H1 (cell line): ENCODE measurements around the gene ANKEF1. TPM values are rescaled to one million over a fixed set of nuclear protein-coding genes. Genes with fewer than 3 reads are reported as not detected.

Experiments
- CTCF ChIA-PET: fragments of 300-600 bp; sonication (Branson Sonifier 250); formaldehyde crosslinking; loops from one replicate; lab custom pipeline; 2021; ENCODE audit not compliant: partially characterized antibody; lab: Charles Lee
- POLR2A ChIA-PET: fragments of 300-600 bp; sonication (Branson Sonifier 250); formaldehyde crosslinking; loops from one replicate; lab custom pipeline; 2021; ENCODE audit warnings: inconsistent platforms; ENCODE audit not compliant: partially characterized antibody; lab: Charles Lee
- DNase-seq, 2 experiments: peaks; one replicate each; pipeline versions ENCODE4 v3.0.0 to v3.0.0-alpha.2; 2010 to 2022; ENCODE audit warnings: low spot score in 2 of 2, low read depth in 1 of 2, mixed read lengths in 1 of 2
- FAIRE-seq: peaks from 2 replicates; lab custom pipeline; 2011; peaks lifted over from hg19 to GRCh38; lab: Jason Lieb, UNC
- H2AFZ ChIP-seq: 2 replicates; pipeline ENCODE4 v1.8.1; 2012; ENCODE audit warnings: low read length, inconsistent platforms
- H2AK5ac ChIP-seq: 2 replicates; pipeline ENCODE4 v1.6.1; 2013; ENCODE audit warnings: low read depth, low read length
- H2BK120ac ChIP-seq: replicated peaks from 2 replicates; pipeline ENCODE3; 2013; ENCODE audit warnings: low read depth, low read length, inconsistent platforms
- H2BK12ac ChIP-seq: 2 replicates; pipeline ENCODE4 v1.6.1; 2013; ENCODE audit warnings: low read depth, low read length
- H2BK15ac ChIP-seq: 2 replicates; pipeline ENCODE4 v1.6.1; 2013; ENCODE audit warnings: low read length
- H2BK20ac ChIP-seq: 2 replicates; pipeline ENCODE4 v1.6.1; 2013; ENCODE audit warnings: low read length
- H2BK5ac ChIP-seq: 2 replicates; pipeline ENCODE4 v1.6.1; 2013; ENCODE audit warnings: low read depth, low read length
- H3K14ac ChIP-seq: 2 replicates; pipeline ENCODE4 v1.6.1; 2013; ENCODE audit warnings: inconsistent platforms; ENCODE audit not compliant: insufficient read length
- H3K18ac ChIP-seq: 2 replicates; pipeline ENCODE4 v1.6.1; 2013; ENCODE audit warnings: low read length; ENCODE audit errors: extremely low read depth
- H3K23ac ChIP-seq: 2 replicates; pipeline ENCODE4 v1.6.1; 2013; ENCODE audit warnings: inconsistent platforms; ENCODE audit not compliant: insufficient read length
- H3K23me2 ChIP-seq: 2 replicates; pipeline ENCODE4 v1.6.1; 2013; ENCODE audit warnings: low read depth, low read length
- H3K27ac ChIP-seq: 2 replicates; pipeline ENCODE4 v1.6.1; 2011; ENCODE audit warnings: low read depth, low read length, inconsistent platforms
- H3K27me3 ChIP-seq, 4 experiments: replicated peaks in 1 of 4; 1 replicate in 1 of 4; 2 replicates in 3 of 4; pipeline versions ENCODE4 v1.6.1 to v1.8.1; 2011 to 2013; ENCODE audit warnings: low read length in 3 of 4, mild to moderate bottlenecking in 3 of 4, inconsistent platforms in 2 of 4, mixed read lengths in 2 of 4, moderate library complexity in 1 of 4; ENCODE audit not compliant: control insufficient read depth in 3 of 4, insufficient read depth in 3 of 4; ENCODE audit errors: extremely low read depth in 1 of 4
- H3K36me3 ChIP-seq, 4 experiments: 2 replicates each; pipeline versions ENCODE4 v1.6.1 to v1.8.1; 2011 to 2013; ENCODE audit warnings: mild to moderate bottlenecking in 4 of 4, low read length in 3 of 4, moderate library complexity in 2 of 4, control low read depth in 1 of 4, inconsistent platforms in 1 of 4; ENCODE audit not compliant: insufficient read depth in 4 of 4, control insufficient read depth in 2 of 4
- H3K4ac ChIP-seq: replicated peaks from 2 replicates; pipeline ENCODE3; 2013; ENCODE audit warnings: low read length, low read depth, mixed read lengths, inconsistent platforms; ENCODE audit not compliant: insufficient read length
- H3K4me1 ChIP-seq, 4 experiments: replicated peaks in 1 of 4; 1 replicate in 1 of 4; 2 replicates in 3 of 4; pipeline versions ENCODE4 v1.6.1 to v1.8.1; 2011 to 2013; ENCODE audit warnings: low read length in 3 of 4, inconsistent platforms in 2 of 4, mixed read lengths in 1 of 4; ENCODE audit not compliant: insufficient read depth in 4 of 4, control insufficient read depth in 3 of 4
- H3K4me2 ChIP-seq, 2 experiments: 2 replicates each; pipeline versions ENCODE4 v1.6.1 to v1.8.1; 2011 to 2013; ENCODE audit warnings: low read depth in 2 of 2, low read length in 2 of 2, control low read depth in 1 of 2, inconsistent platforms in 1 of 2, mild to moderate bottlenecking in 1 of 2; ENCODE audit not compliant: insufficient read depth in 1 of 2
- H3K4me3 ChIP-seq, 4 experiments: fragments of 200-600, 300-600 bp in 1 of 4; sonication (generic), shearing (Covaris generic), sonication (Bioruptor Twin) in 1 of 4; 2 replicates each; pipeline versions ENCODE4 v1.5.1 to v1.8.1; 2011 to 2016; ENCODE audit warnings: low read length in 4 of 4, low read depth in 3 of 4, control low read depth in 2 of 4, inconsistent platforms in 2 of 4, mild to moderate bottlenecking in 2 of 4, mixed read lengths in 1 of 4, moderate library complexity in 1 of 4; ENCODE audit not compliant: insufficient read depth in 2 of 4; ENCODE audit errors: extremely low read depth in 1 of 4
- H3K56ac ChIP-seq: replicated peaks from 2 replicates; pipeline ENCODE3; 2013; ENCODE audit warnings: low read depth, mild to moderate bottlenecking, mixed read lengths, low read length, inconsistent platforms; ENCODE audit not compliant: insufficient read length
- H3K79me1 ChIP-seq: 2 replicates; pipeline ENCODE4 v1.6.1; 2013; ENCODE audit warnings: low read depth, low read length, control low read depth
- H3K79me2 ChIP-seq, 2 experiments: 2 replicates each; pipeline versions ENCODE4 v1.6.1 to v1.8.1; 2012 to 2013; ENCODE audit warnings: low read length in 2 of 2, mild to moderate bottlenecking in 2 of 2, inconsistent platforms in 1 of 2; ENCODE audit not compliant: insufficient read depth in 2 of 2, control insufficient read depth in 1 of 2
- H3K9ac ChIP-seq, 4 experiments: replicated peaks in 1 of 4; 1 replicate in 1 of 4; 2 replicates in 3 of 4; pipeline versions ENCODE4 v1.6.1 to v1.8.1; 2011 to 2013; ENCODE audit warnings: low read depth in 3 of 4, low read length in 3 of 4, control low read depth in 2 of 4, mild to moderate bottlenecking in 2 of 4, moderate library complexity in 2 of 4, inconsistent platforms in 1 of 4; ENCODE audit errors: extremely low read depth in 1 of 4
- H3K9me3 ChIP-seq, 2 experiments: 2 replicates each; pipeline versions ENCODE4 v1.6.1 to v1.8.1; 2012 to 2013; ENCODE audit warnings: mild to moderate bottlenecking in 2 of 2, moderate library complexity in 2 of 2, control low read depth in 1 of 2, inconsistent platforms in 1 of 2, low read depth in 1 of 2, low read length in 1 of 2, mixed read lengths in 1 of 2; ENCODE audit not compliant: insufficient read depth in 2 of 2
- H4K20me1 ChIP-seq, 2 experiments: replicated peaks in 1 of 2; 2 replicates each; pipeline versions ENCODE3 to v1.8.1; 2011 to 2013; ENCODE audit warnings: inconsistent platforms in 2 of 2, low read length in 2 of 2, mild to moderate bottlenecking in 1 of 2; ENCODE audit not compliant: insufficient read depth in 2 of 2, control insufficient read depth in 1 of 2
- H4K5ac ChIP-seq: 2 replicates; pipeline ENCODE4 v1.6.1; 2013; ENCODE audit warnings: low read length, low read depth, mixed read lengths, inconsistent platforms; ENCODE audit not compliant: insufficient read length
- H4K8ac ChIP-seq: 2 replicates; pipeline ENCODE4 v1.8.0; 2013; ENCODE audit warnings: mild to moderate bottlenecking, moderate library complexity, low read length, inconsistent platforms; ENCODE audit not compliant: insufficient read depth; ENCODE audit errors: extremely low read depth
- H4K91ac ChIP-seq: replicated peaks from 2 replicates; pipeline ENCODE3; 2013; ENCODE audit warnings: low read length, mixed read lengths, inconsistent platforms; ENCODE audit not compliant: insufficient read length
- BACH1 ChIP-seq: IDR thresholded peaks from 2 replicates; pipeline ENCODE4 v1.6.1; 2012; ENCODE audit warnings: low read length, improper control_type of control experiment
- GTF2F1 ChIP-seq: IDR thresholded peaks from 2 replicates; pipeline ENCODE4 v1.6.1; 2012; ENCODE audit warnings: low read depth, low read length, improper control_type of control experiment, borderline replicate concordance
- SIRT6 ChIP-seq: IDR thresholded peaks from one replicate; pipeline ENCODE4 v1.7.1; 2012; ENCODE audit warnings: low read length, inconsistent platforms
- WGBS, 2 experiments: shearing (Covaris generic) in 1 of 2; methylation state at CpG; one replicate each; pipeline versions ENCODE4 v1.1.6 to v1.1.7; 2013 to 2015; ENCODE audit warnings: low lambda C conversion rate in 2 of 2, mixed read lengths in 2 of 2, inconsistent platforms in 1 of 2, low coverage in 1 of 2, missing lambda C conversion rate in 1 of 2; ENCODE audit not compliant: insufficient replicate concordance in 2 of 2, insufficient coverage in 1 of 2, insufficient read length in 1 of 2; ENCODE audit errors: extremely low coverage in 1 of 2, missing lambda C conversion rate in 1 of 2; 5-methylcytosine and 5-hydroxymethylcytosine counted together
- polyA plus RNA-seq, 7 experiments: library from polyadenylated mRNA; depleted of rRNA in 3 of 7; stranded (reverse) in 5 of 7; unstranded in 2 of 7; fragments of >200 nt in 5 of 7; fragments of 200-250 nt in 2 of 7; gene quantifications; 1 replicate in 5 of 7; 2 replicates in 1 of 7; 4 replicates in 1 of 7; pipeline versions ENCODE4 v1.2.1 to v1.2.3, GENCODE V29; 2011 to 2013; ENCODE audit warnings: missing spikeins in 2 of 7, mixed read lengths in 2 of 7
- total RNA-seq: library from RNA; stranded (reverse); fragmentation: NEBNext Ultra II Directional; extraction: Animal tissue kit (Norgen Biotek cat#: 25700); gene quantifications from 2 replicates; pipeline ENCODE4 v1.2.1, GENCODE V29; 2021

The ANKEF1 gene
- total and polyA plus RNA-seq, 2 of the 8 experiments (the other 6 are each of a cell fraction or from before 2014, with no cell fraction given), result 2.8 to 10.0 TPM

DNA sequence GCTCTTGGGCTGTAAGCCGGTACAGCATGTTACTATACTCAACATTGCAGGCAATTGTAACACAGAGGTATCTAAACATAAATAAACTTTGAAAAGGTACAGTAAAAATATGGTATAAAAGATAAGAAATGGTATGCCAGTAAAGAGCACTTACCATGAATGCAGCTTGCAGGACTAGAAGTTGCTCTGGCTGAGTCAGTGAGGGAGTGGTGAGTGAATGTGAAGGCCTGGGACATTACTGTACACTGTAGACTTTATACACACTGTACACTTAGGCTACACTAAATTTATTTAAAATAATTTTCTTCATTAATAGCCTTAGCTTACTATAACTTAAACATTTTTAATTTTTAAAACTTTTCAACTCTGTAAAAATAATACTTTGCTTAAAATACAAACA lies 37.8 kb upstream of the ANKEF1 start:
- Histone ChIP-seq H2BK15ac (no peak overlapping the region), H2BK20ac (no peak overlapping the region), H4K20me1 (no peaks in the 10 kb centered on the region), H3K56ac (no peak overlapping the region), H3K36me3 (no peaks in the 10 kb centered on the region), H3K4me1 (no peaks in the 10 kb centered on the region), H2AFZ (no peak overlapping the region), H3K4ac (no peak overlapping the region), H3K18ac (no peak overlapping the region), H4K8ac (no peak overlapping the region), H2BK120ac (no peak overlapping the region), H4K5ac (no peak overlapping the region), H2BK5ac (no peak overlapping the region), H3K23ac (no peak overlapping the region), H3K9ac (no peak overlapping the region), H3K27ac (no peak overlapping the region), H3K14ac (no peak overlapping the region), H3K9me3 (no peaks in the 10 kb centered on the region), H3K4me2 (no peak overlapping the region), H3K27me3 (no peaks in the 10 kb centered on the region), H3K23me2 (no peaks in the 10 kb centered on the region), H4K91ac (no peak overlapping the region), H2AK5ac (no peak overlapping the region), H3K79me2 (no peaks in the 10 kb centered on the region), H2BK12ac (no peak overlapping the region), H3K79me1 (no peaks in the 10 kb centered on the region), H3K4me3 (no peak overlapping the region)
- CTCF ChIA-PET, result interaction anchor here (1.3 to 1.6 kb wide), 2 partner anchors 19 to 79 kb away, joined by 5 to 8 read pairs; no protein-coding TSS in a partner anchor
- 96% methylated on average over 1 of the region's 1 CpG; no CpG with 5 or more reads in 1 of the 2 experiments for WGBS, 2 experiments
- FAIRE-seq (no peak), DNase-seq (no peak)
- POLR2A ChIA-PET, result no interaction called here
- TF ChIP-seq SIRT6, result no peak
- TF ChIP-seq GTF2F1, result no peak
- TF ChIP-seq BACH1, result no peak
